Measurements from ENCODE around the gene RELA. TPM values are rescaled to one million over a fixed set of nuclear protein-coding genes. Genes with fewer than 3 reads are reported as not detected.

The RELA gene
- total RNA-seq, 1 donor from 2014 or later: 64.8 TPM

DNA sequence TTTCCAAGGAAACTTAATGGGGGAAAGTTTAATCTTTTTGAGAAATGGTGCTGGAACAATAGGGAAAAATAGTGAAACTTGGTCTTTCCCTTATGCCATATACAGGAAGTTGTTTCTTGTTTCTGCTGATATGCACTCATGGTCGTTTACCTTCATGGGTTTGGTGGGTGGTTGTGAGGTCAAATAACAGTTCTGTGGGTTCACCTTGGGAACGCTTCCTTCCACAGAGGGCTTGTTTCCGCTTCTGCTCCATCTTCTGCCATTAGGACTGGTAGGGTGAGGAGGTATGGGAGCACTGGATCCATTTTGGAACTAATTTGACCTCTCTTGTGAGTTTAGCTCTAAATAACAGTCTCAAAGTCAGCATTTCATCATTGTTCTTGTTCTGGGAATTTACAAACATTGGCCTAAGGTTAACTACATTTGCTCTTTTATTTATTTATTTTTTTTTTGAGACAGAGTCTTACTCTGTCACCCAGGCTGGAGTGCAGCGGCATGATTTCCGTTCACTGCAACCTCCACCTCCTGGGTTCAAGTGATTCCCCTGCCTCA lies 17.6 kb upstream of the RELA start:
- Mint-ChIP-seq H3K27me3 (peaks cover 16% of the 10 kb centered on the region), H3K4me1 (ENCODE audit: unreplicated experiment) (no peaks in the 10 kb centered on the region), H3K36me3 (no peaks in the 10 kb centered on the region), H3K27ac (no peak overlapping the region), H3K4me3 (no peak overlapping the region), H3K9me3 (no peaks in the 10 kb centered on the region)
- no peak for DNase-seq (ENCODE audit: extremely low spot score, unreplicated experiment)
- TF ChIP-seq, protein P1, sequence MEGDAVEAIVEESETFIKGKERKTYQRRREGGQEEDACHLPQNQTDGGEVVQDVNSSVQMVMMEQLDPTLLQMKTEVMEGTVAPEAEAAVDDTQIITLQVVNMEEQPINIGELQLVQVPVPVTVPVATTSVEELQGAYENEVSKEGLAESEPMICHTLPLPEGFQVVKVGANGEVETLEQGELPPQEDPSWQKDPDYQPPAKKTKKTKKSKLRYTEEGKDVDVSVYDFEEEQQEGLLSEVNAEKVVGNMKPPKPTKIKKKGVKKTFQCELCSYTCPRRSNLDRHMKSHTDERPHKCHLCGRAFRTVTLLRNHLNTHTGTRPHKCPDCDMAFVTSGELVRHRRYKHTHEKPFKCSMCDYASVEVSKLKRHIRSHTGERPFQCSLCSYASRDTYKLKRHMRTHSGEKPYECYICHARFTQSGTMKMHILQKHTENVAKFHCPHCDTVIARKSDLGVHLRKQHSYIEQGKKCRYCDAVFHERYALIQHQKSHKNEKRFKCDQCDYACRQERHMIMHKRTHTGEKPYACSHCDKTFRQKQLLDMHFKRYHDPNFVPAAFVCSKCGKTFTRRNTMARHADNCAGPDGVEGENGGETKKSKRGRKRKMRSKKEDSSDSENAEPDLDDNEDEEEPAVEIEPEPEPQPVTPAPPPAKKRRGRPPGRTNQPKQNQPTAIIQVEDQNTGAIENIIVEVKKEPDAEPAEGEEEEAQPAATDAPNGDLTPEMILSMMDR (conservative IDR thresholded peaks at IDR 0.05): no peak

DNA sequence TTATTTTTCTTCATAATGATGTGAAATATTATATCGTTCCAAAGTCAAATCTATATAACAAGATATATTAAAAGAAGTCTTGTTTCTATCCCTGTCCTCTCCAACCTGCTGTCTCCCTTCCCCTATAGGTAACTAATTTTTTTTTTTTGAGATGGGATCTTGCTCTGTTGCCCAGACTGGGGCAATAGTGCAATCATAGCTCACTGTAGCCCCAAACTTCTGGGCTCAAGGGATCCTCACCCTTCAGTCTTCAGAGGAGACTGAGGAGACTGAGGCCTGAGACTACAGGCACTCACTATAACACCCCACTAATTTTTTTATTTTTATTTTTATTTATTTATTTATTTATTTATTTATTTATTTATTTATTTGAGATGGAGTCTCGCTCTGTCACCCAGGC lies 10.3 kb upstream of the RELA start:
- no peaks in the 10 kb centered on the region for H3K4me1 Mint-ChIP-seq (ENCODE audit: unreplicated experiment)
- DNase-seq (ENCODE audit: extremely low spot score, unreplicated experiment): no peak
- TF ChIP-seq, protein P1 (conservative IDR thresholded peaks at IDR 0.05): no peak
- no peak overlapping the region for H3K4me3 Mint-ChIP-seq
- no peaks in the 10 kb centered on the region for H3K27me3 Mint-ChIP-seq
- H3K27ac Mint-ChIP-seq: no peak overlapping the region
- no peaks in the 10 kb centered on the region for H3K36me3 Mint-ChIP-seq
- no peaks in the 10 kb centered on the region for H3K9me3 Mint-ChIP-seq

DNA sequence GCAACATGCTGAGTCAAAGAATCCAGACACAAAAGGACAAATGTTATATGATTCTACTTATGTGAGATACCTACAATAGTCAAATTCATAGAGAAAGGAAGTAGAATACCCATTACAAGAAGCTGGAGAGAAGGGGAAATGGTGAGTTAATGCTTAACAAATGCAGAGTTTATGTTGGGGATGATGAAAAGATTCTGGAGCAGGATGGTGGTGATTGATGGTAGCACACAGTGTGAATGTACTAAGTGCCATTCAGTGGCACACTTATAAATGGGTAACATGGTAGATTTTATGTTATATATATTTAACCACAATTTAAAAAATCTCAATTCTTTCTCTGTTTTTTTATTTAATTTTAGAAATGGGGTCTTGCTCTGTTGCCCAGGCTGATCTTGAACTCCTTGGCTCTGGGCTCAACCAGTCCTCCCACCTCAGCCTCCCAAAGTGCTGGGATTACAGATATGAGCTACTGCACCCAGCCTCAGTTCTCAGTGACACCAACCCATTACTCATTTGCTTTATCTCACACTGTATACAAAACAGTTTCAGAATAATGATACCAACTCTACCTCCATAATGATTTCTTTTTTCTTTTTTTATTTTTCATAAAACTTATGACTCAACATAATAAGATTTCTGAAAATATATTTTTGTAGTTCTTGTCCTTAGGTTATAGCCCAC lies 9.6 kb upstream of the RELA start:
- Mint-ChIP-seq H3K27me3 (no peaks in the 10 kb centered on the region), H3K9me3 (no peaks in the 10 kb centered on the region), H3K4me3 (no peak overlapping the region), H3K27ac (no peak overlapping the region), H3K36me3 (no peaks in the 10 kb centered on the region), H3K4me1 (ENCODE audit: unreplicated experiment) (no peaks in the 10 kb centered on the region)
- no peak for DNase-seq (ENCODE audit: extremely low spot score, unreplicated experiment)
- TF ChIP-seq, protein P1 (conservative IDR thresholded peaks at IDR 0.05): peak; percentile 46

DNA sequence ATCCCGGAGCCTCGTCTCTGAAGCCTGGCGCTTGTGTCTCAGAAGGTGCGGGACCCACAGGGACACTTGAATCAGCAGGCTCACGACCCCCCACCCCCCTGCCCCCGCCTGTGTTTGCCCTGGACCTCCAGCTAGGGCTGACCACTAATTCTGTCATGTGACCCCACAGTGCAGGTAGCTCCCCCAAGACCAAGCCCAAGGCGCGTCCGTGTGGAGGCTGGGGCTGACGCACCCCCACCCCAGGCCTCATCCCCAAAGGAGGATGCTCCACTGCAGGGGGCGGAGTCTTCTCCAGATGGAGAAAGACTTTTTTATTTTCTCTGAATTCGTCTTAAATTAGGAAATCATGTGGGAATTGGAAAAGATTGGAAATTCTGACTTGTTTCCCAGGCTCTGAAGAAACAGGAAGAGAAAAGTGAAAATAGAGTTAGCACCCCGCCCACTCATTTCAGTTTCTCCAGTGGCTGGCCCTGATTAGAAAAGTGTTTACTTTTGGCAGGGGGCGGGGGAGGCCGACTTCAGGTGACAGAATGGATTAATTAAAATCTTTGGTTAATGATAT lies 1.0 kb upstream of the RELA start:
- Mint-ChIP-seq H3K4me1 (ENCODE audit: unreplicated experiment) (peaks cover 5% of the 10 kb centered on the region), H3K9me3 (no peaks in the 10 kb centered on the region), H3K27me3 (no peaks in the 10 kb centered on the region), H3K4me3 (peak overlapping the region; percentile 85), H3K36me3 (peaks cover 13% of the 10 kb centered on the region), H3K27ac (peak overlapping the region; percentile 92)
- DNase-seq (ENCODE audit: extremely low spot score, unreplicated experiment): no peak
- TF ChIP-seq, protein P1 (conservative IDR thresholded peaks at IDR 0.05): no peak

DNA sequence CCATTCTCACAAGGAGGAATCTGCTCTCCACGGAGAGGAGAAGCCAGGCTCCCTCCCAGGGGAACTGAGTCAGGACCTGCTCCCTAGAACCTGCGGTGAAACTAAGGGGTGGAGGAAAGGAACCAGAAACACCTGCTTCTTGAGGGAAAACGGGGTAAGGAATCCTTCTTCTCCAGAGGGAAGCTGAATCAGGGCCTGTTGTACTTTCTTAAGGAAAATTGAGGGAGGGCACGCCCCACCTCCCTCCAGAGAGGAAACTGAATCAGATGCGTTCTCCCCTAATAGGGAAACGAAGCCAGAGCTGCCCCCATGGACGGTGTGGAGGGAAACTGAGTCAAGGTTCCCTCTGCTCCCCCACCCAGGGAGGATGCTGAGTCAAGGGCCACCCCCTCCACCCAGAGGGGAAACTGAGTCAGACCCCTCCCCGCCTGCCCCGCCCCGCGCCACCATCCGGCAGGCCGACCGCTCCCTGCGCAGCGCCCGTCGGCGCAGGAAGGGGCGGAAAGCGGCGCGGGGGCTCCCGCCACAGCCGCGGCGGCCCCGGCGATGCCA lies 393 bp downstream of the RELA start:
- H3K9me3 Mint-ChIP-seq: no peaks in the 10 kb centered on the region
- H3K36me3 Mint-ChIP-seq: peaks cover 13% of the 10 kb centered on the region
- DNase-seq (ENCODE audit: extremely low spot score, unreplicated experiment): no peak
- H3K27ac Mint-ChIP-seq: peak overlapping the region; percentile 86
- H3K27me3 Mint-ChIP-seq: no peaks in the 10 kb centered on the region
- peaks cover 5% of the 10 kb centered on the region for H3K4me1 Mint-ChIP-seq (ENCODE audit: unreplicated experiment)
- H3K4me3 Mint-ChIP-seq: peak overlapping the region; percentile 88
- TF ChIP-seq, protein P1 (conservative IDR thresholded peaks at IDR 0.05): no peak

Measured in type B pancreatic cell (in vitro differentiated cells).